IPS-11a (cell line): ENCODE data around the gene SLIT3.

Source experiments
- H3K4me3 ChIP-seq: one replicate; pipeline ENCODE4 v1.5.1; 2013; ENCODE audit warnings: low read depth, low read length, control low read depth

SLIT3 gene

GRCh38 chr5:168943091-168943884, 357.7 kb downstream of the SLIT3 start:
- H3K4me3 ChIP-seq, result no peak overlapping the region

- H3K4me3 ChIP-seq, result no peak overlapping the region
Measured at GRCh38 chr5:168941901-168942300, 359.0 kb downstream of the SLIT3 start.

GRCh38 chr5:168940712-168941111, 360.2 kb downstream of the SLIT3 start:
- H3K4me3 ChIP-seq, result no peak overlapping the region

- H3K4me3 ChIP-seq, result no peak overlapping the region
Measured at GRCh38 chr5:168939887-168940544, 360.9 kb downstream of the SLIT3 start.

- H3K4me3 ChIP-seq, result no peak overlapping the region
Measured at GRCh38 chr5:168939156-168939800, 361.7 kb downstream of the SLIT3 start.

GRCh38 chr5:168936511-168936910, 364.4 kb downstream of the SLIT3 start:
- H3K4me3 ChIP-seq, result no peak overlapping the region

- no peak overlapping the region for H3K4me3 ChIP-seq
Measured at GRCh38 chr5:168935183-168935582, 365.8 kb downstream of the SLIT3 start.

- no peak overlapping the region for H3K4me3 ChIP-seq
Measured at GRCh38 chr5:168934169-168934568, 366.8 kb downstream of the SLIT3 start.

GRCh38 chr5:168932400-168933189, 368.3 kb downstream of the SLIT3 start:
- no peak overlapping the region for H3K4me3 ChIP-seq

- H3K4me3 ChIP-seq, result no peak overlapping the region
Measured at GRCh38 chr5:168931638-168932345, 369.1 kb downstream of the SLIT3 start.

- H3K4me3 ChIP-seq, result no peak overlapping the region
Measured at GRCh38 chr5:168929656-168930055, 371.3 kb downstream of the SLIT3 start.

GRCh38 chr5:168925160-168925559, 375.8 kb downstream of the SLIT3 start:
- no peak overlapping the region for H3K4me3 ChIP-seq

GRCh38 chr5:168921147-168921866, 379.6 kb downstream of the SLIT3 start:
- no peak overlapping the region for H3K4me3 ChIP-seq

- no peak overlapping the region for H3K4me3 ChIP-seq
Measured at GRCh38 chr5:168920019-168920810, 380.7 kb downstream of the SLIT3 start.

- no peak overlapping the region for H3K4me3 ChIP-seq
Measured at GRCh38 chr5:168917947-168918600, 382.9 kb downstream of the SLIT3 start.

GRCh38 chr5:168916852-168917251, 384.1 kb downstream of the SLIT3 start:
- H3K4me3 ChIP-seq, result no peak overlapping the region

GRCh38 chr5:168916266-168916665, 384.7 kb downstream of the SLIT3 start:
- H3K4me3 ChIP-seq, result no peak overlapping the region

GRCh38 chr5:168914491-168914890, 386.4 kb downstream of the SLIT3 start:
- H3K4me3 ChIP-seq, result no peak overlapping the region

- no peak overlapping the region for H3K4me3 ChIP-seq
Measured at GRCh38 chr5:168910874-168911273, 390.1 kb downstream of the SLIT3 start.
